Liver (tissue), 10 donors: ENCODE results near the gene APOBEC3H. TPM values are rescaled to one million over a fixed set of nuclear protein-coding genes. Genes with fewer than 3 reads are reported as not detected.

Experiments
- DNase-seq: peaks from one replicate; pipeline ENCODE4 v3.0.0-alpha.2; 2017; ENCODE audit warnings: low spot score
- H3K27ac ChIP-seq, 2 donors: one replicate each; pipeline ENCODE4 v1.7.0; 2013; ENCODE audit warnings: inconsistent platforms in 2 of 2, low read length in 2 of 2, control low read depth in 1 of 2, low read depth in 1 of 2, mild to moderate bottlenecking in 1 of 2
- H3K27me3 ChIP-seq, 4 donors: one replicate each; pipeline versions ENCODE4 v1.6.1 to v1.7.0; 2013; ENCODE audit warnings: low read length in 3 of 4, inconsistent platforms in 1 of 4, mild to moderate bottlenecking in 1 of 4, moderate library complexity in 1 of 4; ENCODE audit not compliant: control insufficient read depth in 4 of 4, insufficient read depth in 4 of 4
- H3K36me3 ChIP-seq, 4 donors: one replicate each; pipeline versions ENCODE4 v1.6.1 to v1.7.0; 2013; ENCODE audit warnings: low read length in 3 of 4, mild to moderate bottlenecking in 3 of 4, low read depth in 1 of 4, moderate library complexity in 1 of 4; ENCODE audit not compliant: control insufficient read depth in 4 of 4, insufficient read depth in 3 of 4
- H3K4me1 ChIP-seq, 4 donors: one replicate each; pipeline versions ENCODE4 v1.6.1 to v1.7.0; 2013; ENCODE audit warnings: low read length in 3 of 4, mild to moderate bottlenecking in 3 of 4, moderate library complexity in 1 of 4; ENCODE audit not compliant: control insufficient read depth in 4 of 4, insufficient read depth in 4 of 4
- H3K4me3 ChIP-seq, 3 donors: one replicate each; pipeline versions ENCODE4 v1.6.1 to v1.7.0; 2013; ENCODE audit warnings: low read length in 3 of 3, control low read depth in 1 of 3, low read depth in 1 of 3, mild to moderate bottlenecking in 1 of 3
- H3K9ac ChIP-seq, 2 donors: one replicate each; pipeline ENCODE4 v1.7.0; 2013; ENCODE audit warnings: low read length in 2 of 2, mild to moderate bottlenecking in 2 of 2, moderate library complexity in 2 of 2, control low read depth in 1 of 2, low read depth in 1 of 2
- H3K9me3 ChIP-seq, 4 donors: one replicate each; pipeline versions ENCODE4 v1.6.1 to v1.7.0; 2013; ENCODE audit warnings: low read length in 3 of 4; ENCODE audit not compliant: control insufficient read depth in 4 of 4
- EGR1 ChIP-seq, 2 donors: IDR thresholded peaks; 2 replicates each; pipeline ENCODE4 v1.6.1; 2016 to 2018; ENCODE audit warnings: antibody characterized with exemption in 2 of 2, low read depth in 2 of 2
- FOXA1 ChIP-seq: IDR thresholded peaks from 2 replicates; pipeline ENCODE4 v1.6.1; 2016; ENCODE audit warnings: antibody characterized with exemption
- FOXA2 ChIP-seq: IDR thresholded peaks from 2 replicates; pipeline ENCODE4 v1.6.1; 2016; ENCODE audit warnings: antibody characterized with exemption
- HNF4G ChIP-seq: IDR thresholded peaks from 2 replicates; pipeline ENCODE4 v1.6.1; 2016; ENCODE audit warnings: antibody characterized with exemption
- JUND ChIP-seq, 2 donors: IDR thresholded peaks; 2 replicates each; pipeline ENCODE4 v1.6.1; 2016; ENCODE audit warnings: antibody characterized with exemption in 2 of 2
- REST ChIP-seq: IDR thresholded peaks from 2 replicates; pipeline ENCODE4 v1.6.1; 2016; ENCODE audit warnings: antibody characterized with exemption, mild to moderate bottlenecking
- SP1 ChIP-seq: IDR thresholded peaks from 2 replicates; pipeline ENCODE4 v1.6.1; 2018; ENCODE audit warnings: antibody characterized with exemption, mild to moderate bottlenecking
- YY1 ChIP-seq: IDR thresholded peaks from 2 replicates; pipeline ENCODE4 v1.6.1; 2016; ENCODE audit warnings: antibody characterized with exemption, mild to moderate bottlenecking
- WGBS: extraction: QIAGEN DNeasy Blood & Tissue Kit; methylation state at CpG from one replicate; pipeline ENCODE4 v1.1.7; 2013; 5-methylcytosine and 5-hydroxymethylcytosine counted together
- polyA plus RNA-seq, 2 donors: library from polyadenylated mRNA; stranded (reverse) in 1 of 2; unstranded in 1 of 2; fragments of 200-250 nt in 1 of 2; fragments of >200 nt in 1 of 2; fragmentation: Nextera tagmentation in 1 of 2; extraction: Ambion mirVana in 1 of 2; gene quantifications; one replicate each; pipeline versions ENCODE4 v1.2.1 to v1.2.3, GENCODE V29; 2013 to 2015
- small RNA-seq: library from RNA; depleted of rRNA; stranded (forward); fragments of <200 nt; gene quantifications from one replicate; pipeline ENCODE3, GENCODE V24; 2014
- total RNA-seq, 2 donors: library from RNA; depleted of rRNA; stranded (reverse); fragments of >200 nt; gene quantifications; one replicate each; pipeline ENCODE4 v1.2.3, GENCODE V29; 2014
- donor health status: healthy.
- donor health status: healthy.
- donor health status: healthy.
- donor health status: healthy.
- donor health status: healthy.

The APOBEC3H gene
- total and polyA plus RNA-seq, 4 donors: 0.25 TPM; not detected in 3

GRCh38 chr22:39152511-39153219 lies 55.6 kb downstream of the APOBEC3H start, which contains the start of gene CBX7:
TSS of gene CBX7 (minus strand) at chr22:39152680. CDS start at chr22:39152444, 236 bp downstream.
- WGBS: under 1% methylated on average over 98 of the region's 98 CpGs
- DNase-seq: peak; percentile 99
- Histone ChIP-seq H3K9ac (peak within 1 kb of the TSS; percentile 61 to 93), H3K36me3 (peaks cover 0 to 4% (median under 1%) of the 10 kb centered on the region in 4 donors), H3K4me3 (peak within 1 kb of the TSS; percentile 57 to 92 (median 61)), H3K9me3 (no peaks in the 10 kb centered on the region), H3K27ac (peak within 1 kb of the TSS; percentile 73 to 86), H3K27me3 (no peaks in the 10 kb centered on the region), H3K4me1 (peaks cover 12 to 39% (median 28%) of the 10 kb centered on the region in 4 donors)
- peak; percentile 24 for TF ChIP-seq REST
- peak; percentile 48 for TF ChIP-seq YY1
- no peak for TF ChIP-seq JUND (IDR thresholded peaks at IDR 0.05)
- no peak for TF ChIP-seq HNF4G
- peak; percentile 31 to 36 for TF ChIP-seq EGR1 (IDR thresholded peaks at IDR 0.05; ENCODE audit: low read depth in 2 of 2)
- no peak for TF ChIP-seq FOXA2
- TF ChIP-seq SP1: peak; percentile 50
- TF ChIP-seq FOXA1: no peak

GRCh38 chr22:39153220-39153717 lies 56.2 kb downstream of the APOBEC3H start:
- H3K9me3 ChIP-seq: no peaks in the 10 kb centered on the region
- peak; percentile 43 for DNase-seq
- H3K4me1 ChIP-seq: peaks cover 12 to 33% (median 24%) of the 10 kb centered on the region in 4 donors
- peaks cover 0 to 4% (median under 1%) of the 10 kb centered on the region in 4 donors for H3K36me3 ChIP-seq
- no peaks in the 10 kb centered on the region for H3K27me3 ChIP-seq
- WGBS: 5% methylated on average over 43 of the region's 43 CpGs
- H3K27ac ChIP-seq: peak overlapping the region; percentile 73 to 86
- H3K4me3 ChIP-seq: peak overlapping the region; percentile 53 to 92 (median 61)
- TF ChIP-seq YY1 (no peak), REST (peak; percentile 9)
- peak overlapping the region; percentile 48 to 72 for H3K9ac ChIP-seq

Small RNAs within 50 kb of the gene (small RNA-seq; reads per million reads assigned to genes)
- gene AL022318.2: not detected
- gene COX5BP7: not detected

Other genes with a start within 250 kb of the APOBEC3H start
- 10 to 100 TPM; 10.8 to 11.0 TPM for gene CBX6, start 225.0 kb upstream of the APOBEC3H start, total RNA-seq
- 1 to 10 TPM; 7.3 to 9.6 TPM for gene CBX6, start 225.0 kb upstream of the APOBEC3H start, polyA plus RNA-seq
- gene APOBEC3A, start 139.6 kb upstream of the APOBEC3H start, total RNA-seq: 1 to 10 TPM; 8.4 to 8.7 TPM
- under 1 TPM; 0.26 to 0.77 TPM for gene APOBEC3A, start 139.6 kb upstream of the APOBEC3H start, polyA plus RNA-seq
- 1 to 10 TPM in 1 of 2 donors, under 1 TPM in 1; 0.08 to 6.0 TPM for gene APOBEC3B, start 114.9 kb upstream of the APOBEC3H start, total RNA-seq
- 1 to 10 TPM in 1 of 2 donors, under 1 TPM in 1; 0.61 to 1.2 TPM for gene APOBEC3B, start 114.9 kb upstream of the APOBEC3H start, polyA plus RNA-seq
- 10 to 100 TPM in 1 of 2 donors, 1 to 10 TPM in 1; 1.2 to 11.9 TPM for gene APOBEC3C, start 83.0 kb upstream of the APOBEC3H start, total RNA-seq
- gene APOBEC3C, start 83.0 kb upstream of the APOBEC3H start, polyA plus RNA-seq: 1 to 10 TPM; 2.2 to 5.2 TPM
- gene APOBEC3D, start 76.1 kb upstream of the APOBEC3H start, total RNA-seq: 1 to 10 TPM in 1 of 2 donors, under 1 TPM in 1; 0.50 to 1.4 TPM
- under 1 TPM; 0.29 to 0.78 TPM for gene APOBEC3D, start 76.1 kb upstream of the APOBEC3H start, polyA plus RNA-seq
- gene APOBEC3F, start 56.4 kb upstream of the APOBEC3H start, total RNA-seq: 1 to 10 TPM; 2.3 to 4.5 TPM
- gene APOBEC3F, start 56.4 kb upstream of the APOBEC3H start, polyA plus RNA-seq: 1 to 10 TPM; 1.6 to 1.7 TPM
- 1 to 10 TPM; 3.3 to 9.2 TPM for gene APOBEC3G, start 20.0 kb upstream of the APOBEC3H start, total RNA-seq
- gene APOBEC3G, start 20.0 kb upstream of the APOBEC3H start, polyA plus RNA-seq: 1 to 10 TPM; 1.9 to 2.6 TPM
- gene CBX7, start 55.4 kb downstream of the APOBEC3H start, total RNA-seq: 10 to 100 TPM; 15.9 to 21.8 TPM
- gene CBX7, start 55.4 kb downstream of the APOBEC3H start, polyA plus RNA-seq: 10 to 100 TPM in 1 of 2 donors, 1 to 10 TPM in 1; 2.2 to 14.0 TPM
- gene PDGFB, start 147.7 kb downstream of the APOBEC3H start, total RNA-seq: 1 to 10 TPM in 1 of 2 donors, under 1 TPM in 1; 0.98 to 2.5 TPM
- 1 to 10 TPM in 1 of 2 donors, under 1 TPM in 1; 0.25 to 4.5 TPM for gene PDGFB, start 147.7 kb downstream of the APOBEC3H start, polyA plus RNA-seq
- 1,000 to 10,000 TPM in 1 of 2 donors, 100 to 1,000 TPM in 1; 998 to 1,767 TPM for gene RPL3, start 222.4 kb downstream of the APOBEC3H start, total RNA-seq
- gene RPL3, start 222.4 kb downstream of the APOBEC3H start, polyA plus RNA-seq: 1,000 to 10,000 TPM in 1 of 2 donors, 100 to 1,000 TPM in 1; 580 to 1,370 TPM